Measurements from ENCODE around the gene TP73.

TP73 gene

DNA sequence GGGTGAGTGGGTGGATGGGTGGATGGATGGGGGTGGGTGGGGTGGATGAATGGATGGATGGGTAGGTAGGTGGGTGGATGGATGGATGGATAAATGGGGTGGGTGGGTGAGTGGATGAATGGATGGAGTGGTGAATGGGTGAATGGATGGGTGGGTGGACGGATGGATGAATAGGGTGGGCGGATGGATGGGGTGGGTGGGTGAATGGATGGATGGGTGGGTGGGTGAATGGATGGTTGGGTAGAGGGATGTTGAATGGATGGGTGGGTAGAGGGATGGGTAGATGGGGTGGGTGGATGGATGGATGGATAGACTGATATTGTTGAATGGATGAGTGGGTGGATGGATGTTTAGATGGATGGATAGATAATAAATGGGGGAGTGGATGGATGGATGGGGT is 73.0 kb downstream of the TP73 start:
- DNase-seq (ENCODE audit: low read depth in 1 of 2, low spot score in 1 of 2), result no peak

GRCh38 chr1:3727042-3727824 is 74.9 kb downstream of the TP73 start:
- no peak for DNase-seq (ENCODE audit: low read depth in 1 of 2, low spot score in 1 of 2)

GRCh38 chr1:3727825-3728776 is 75.8 kb downstream of the TP73 start:
- DNase-seq (ENCODE audit: low read depth in 1 of 2, low spot score in 1 of 2), result no peak

- DNase-seq (ENCODE audit: low read depth in 1 of 2, low spot score in 1 of 2), result no peak
Observed at GRCh38 chr1:3729594-3730542, 77.6 kb downstream of the TP73 start.

GRCh38 chr1:3730543-3731247 is 78.4 kb downstream of the TP73 start:
- no peak for DNase-seq (ENCODE audit: low read depth in 1 of 2, low spot score in 1 of 2)

DNA sequence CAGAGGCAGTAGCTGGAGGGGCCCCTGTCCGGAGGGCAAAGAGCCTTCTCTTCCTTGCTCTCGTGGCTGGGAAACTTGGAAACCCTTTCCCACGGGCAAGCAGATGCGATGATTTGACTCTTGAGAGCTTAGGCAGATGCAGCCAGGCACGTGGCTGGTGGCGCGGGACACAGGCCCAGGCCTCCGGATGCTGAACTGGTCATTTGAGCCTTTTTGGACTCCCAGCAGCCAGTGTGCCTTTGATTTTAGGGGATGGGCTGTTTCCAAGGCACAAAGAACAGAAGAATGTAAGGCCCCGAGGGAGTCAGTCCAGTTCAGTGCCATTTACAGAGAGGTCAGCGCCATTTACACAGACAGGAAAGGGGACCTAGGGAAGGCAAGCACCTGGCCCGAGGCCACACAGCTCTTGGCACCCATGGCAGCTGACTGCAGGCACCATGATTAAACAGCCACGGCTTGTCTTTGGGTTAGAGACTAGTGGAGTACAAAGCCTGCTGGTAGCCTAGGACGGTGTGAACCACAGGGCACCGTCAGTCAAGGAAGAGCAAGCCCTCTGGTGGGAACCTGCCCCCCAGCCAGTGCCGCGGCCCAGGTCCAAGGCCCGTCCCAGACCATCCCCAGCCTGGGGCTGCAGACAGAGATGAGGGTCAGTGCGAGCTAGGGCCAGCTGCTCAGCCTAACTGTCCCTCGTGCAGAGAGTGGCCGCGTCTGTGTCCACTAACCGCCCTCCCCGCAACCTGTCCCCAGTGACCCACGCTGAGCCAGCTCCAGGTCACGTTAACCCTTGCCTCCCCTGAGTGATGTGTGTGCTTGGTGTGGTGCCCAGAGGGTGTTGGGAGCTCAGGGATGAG is 79.5 kb downstream of the TP73 start:
- DNase-seq (ENCODE audit: low read depth in 1 of 2, low spot score in 1 of 2), result no peak

GRCh38 chr1:3732434-3733093 is 80.2 kb downstream of the TP73 start:
- DNase-seq (ENCODE audit: low read depth in 1 of 2, low spot score in 1 of 2), result no peak

DNA sequence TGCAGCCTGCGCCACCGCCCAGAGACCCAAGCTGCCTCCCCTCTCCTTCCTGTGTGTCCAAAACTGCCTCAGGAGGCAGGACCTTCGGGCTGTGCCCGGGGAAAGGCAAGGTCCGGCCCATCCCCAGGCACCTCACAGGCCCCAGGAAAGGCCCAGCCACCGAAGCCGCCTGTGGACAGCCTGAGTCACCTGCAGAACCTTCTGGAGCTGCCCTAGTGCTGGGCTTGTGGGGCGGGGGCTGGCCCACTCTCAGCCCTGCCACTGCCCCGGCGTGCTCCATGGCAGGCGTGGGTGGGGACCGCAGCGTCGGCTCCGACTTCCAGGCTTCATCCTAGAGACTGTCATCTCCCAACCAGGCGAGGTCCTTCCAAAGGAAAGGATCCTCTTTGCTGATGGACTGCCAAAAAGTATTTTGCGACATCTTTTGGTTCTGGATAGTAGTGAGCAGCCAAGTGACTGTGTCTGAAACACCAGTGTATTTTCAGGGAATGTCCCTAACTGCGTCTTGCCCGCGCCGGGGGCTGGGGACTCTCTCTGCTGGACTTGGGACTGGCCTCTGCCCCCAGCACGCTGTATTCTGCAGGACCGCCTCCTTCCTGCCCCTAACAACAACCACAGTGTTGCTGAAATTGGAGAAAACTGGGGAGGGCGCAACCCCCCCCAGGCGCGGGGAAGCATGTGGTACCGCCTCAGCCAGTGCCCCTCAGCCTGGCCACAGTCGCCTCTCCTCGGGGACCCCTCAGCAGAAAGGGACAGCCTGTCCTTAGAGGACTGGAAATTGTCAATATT is 81.0 kb downstream of the TP73 start:
- DNase-seq (ENCODE audit: low read depth in 1 of 2, low spot score in 1 of 2), result no peak

- DNase-seq (ENCODE audit: low read depth in 1 of 2, low spot score in 1 of 2), result no peak
Observed at GRCh38 chr1:3733883-3734589, 81.7 kb downstream of the TP73 start.

DNA sequence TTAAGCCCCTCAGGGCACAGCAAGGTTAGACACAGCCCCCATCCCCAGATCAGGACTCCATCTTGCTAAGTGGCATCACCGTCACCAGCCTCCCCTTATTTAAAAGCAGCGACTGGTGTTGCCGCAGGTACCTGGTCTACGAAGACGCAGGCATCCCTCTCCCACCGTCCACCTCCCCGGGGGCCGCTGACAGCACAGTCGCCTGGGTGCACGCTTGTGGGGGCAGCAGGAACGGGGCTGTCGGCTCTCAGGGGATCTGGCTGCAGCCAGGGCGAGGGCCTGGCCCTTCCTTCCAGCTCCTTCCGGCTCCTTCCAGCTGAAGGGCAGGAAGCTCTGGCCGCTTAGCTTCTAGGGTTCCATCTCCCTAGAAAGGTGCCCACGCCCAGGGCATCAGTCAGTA is 82.3 kb downstream of the TP73 start:
- no peak for DNase-seq (ENCODE audit: low read depth in 1 of 2, low spot score in 1 of 2)

DNA sequence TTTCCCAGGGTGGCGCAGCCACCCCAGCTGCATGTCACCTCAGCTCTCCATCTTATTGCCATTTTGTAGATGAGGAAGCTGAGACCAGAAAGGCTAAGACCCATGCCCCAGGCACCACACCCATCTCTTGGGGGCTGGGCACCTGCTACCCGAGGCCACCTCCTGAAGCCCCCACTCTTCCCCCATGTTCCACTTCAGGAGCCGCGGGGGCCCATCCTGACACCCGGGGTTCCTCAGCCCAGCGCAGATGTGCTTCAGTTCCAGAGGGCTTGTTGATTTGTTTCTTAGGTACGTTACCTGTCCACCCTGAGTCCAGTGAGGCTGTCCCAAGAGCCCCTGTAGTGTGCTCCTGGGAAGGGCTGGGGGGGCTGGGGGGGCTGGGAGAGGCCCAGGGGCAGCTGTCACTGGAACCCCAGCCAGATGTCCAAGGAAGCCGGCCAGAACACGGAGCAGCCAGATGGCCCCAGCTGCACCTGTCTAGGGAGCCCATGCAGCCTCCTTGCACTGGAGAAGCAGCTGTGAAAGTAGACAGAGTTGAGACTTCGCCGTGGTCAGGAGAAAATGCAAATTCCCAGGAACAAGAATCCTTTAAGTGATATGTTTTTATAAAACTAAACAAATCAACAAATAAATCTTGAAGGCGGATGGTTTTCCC is 82.8 kb downstream of the TP73 start:
- no peak for DNase-seq (ENCODE audit: low read depth in 1 of 2, low spot score in 1 of 2)

- no peak for DNase-seq (ENCODE audit: low read depth in 1 of 2, low spot score in 1 of 2)
Observed at GRCh38 chr1:3735688-3736087, 83.4 kb downstream of the TP73 start.

DNA sequence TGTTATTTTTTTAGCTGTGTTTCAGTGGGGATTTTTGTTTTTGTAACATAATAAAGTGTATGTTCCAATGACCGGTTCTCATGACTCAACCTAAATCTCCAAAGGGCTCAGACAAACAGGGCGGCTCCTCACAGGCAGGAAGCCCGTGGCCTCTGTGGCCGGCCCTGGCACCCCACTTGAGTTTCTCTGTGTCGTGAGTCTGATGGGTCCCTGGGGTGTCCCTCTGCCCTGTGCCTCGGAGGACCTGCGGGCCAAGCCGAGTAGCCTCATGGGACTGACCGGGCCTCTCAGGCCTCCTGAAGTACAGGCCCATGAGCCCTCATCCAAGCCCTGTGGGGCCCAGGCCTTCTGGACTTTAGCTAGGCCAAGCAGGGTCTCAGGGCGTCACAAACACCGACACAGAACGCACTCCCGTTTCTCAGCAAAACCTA is 83.8 kb downstream of the TP73 start:
- no peak for DNase-seq (ENCODE audit: low read depth in 1 of 2, low spot score in 1 of 2)

DNA sequence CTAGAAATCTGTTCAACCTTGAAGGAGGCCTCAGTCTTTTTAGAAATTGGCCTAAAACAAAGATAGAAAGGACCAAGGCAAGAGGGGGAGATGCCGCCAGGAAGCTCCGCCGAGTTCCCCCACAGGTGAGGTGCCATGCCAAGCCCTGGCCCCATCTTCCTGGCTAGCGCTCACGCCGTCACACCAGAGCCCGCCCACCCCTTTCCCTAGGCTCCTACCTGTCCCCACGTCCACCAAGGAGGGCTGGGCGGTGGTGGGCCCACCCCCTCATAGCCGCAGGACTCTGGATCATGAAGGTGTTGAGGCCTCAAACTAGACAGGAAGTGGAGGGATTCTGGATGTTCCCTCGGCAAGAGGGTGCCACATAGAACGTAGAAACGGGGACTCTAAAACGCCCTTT is 84.4 kb downstream of the TP73 start:
- DNase-seq (ENCODE audit: low read depth in 1 of 2, low spot score in 1 of 2), result no peak

DNA sequence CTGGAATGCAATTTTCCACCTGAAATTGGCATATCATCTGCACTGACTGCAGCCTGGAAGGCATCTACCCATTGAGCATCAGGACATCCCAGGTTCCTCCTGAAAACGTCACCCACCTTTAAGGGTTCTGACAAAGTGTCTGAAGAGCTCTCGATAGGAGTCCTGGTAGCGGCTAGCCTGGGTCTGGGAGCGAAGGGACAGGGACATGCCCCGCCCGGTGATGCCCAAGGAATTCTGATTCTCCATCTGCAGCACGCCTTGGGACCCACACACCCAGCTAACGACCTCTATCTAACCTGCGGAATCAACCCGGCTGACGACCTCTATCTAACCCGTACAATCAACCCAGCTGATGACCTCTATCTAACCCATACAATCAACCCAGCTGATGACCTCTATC is 86.6 kb downstream of the TP73 start:
- no peak for DNase-seq (ENCODE audit: low read depth in 1 of 2, low spot score in 1 of 2)

- DNase-seq (ENCODE audit: low read depth in 1 of 2, low spot score in 1 of 2), result no peak
Observed at GRCh38 chr1:3740042-3740441, 87.7 kb downstream of the TP73 start.

DNA sequence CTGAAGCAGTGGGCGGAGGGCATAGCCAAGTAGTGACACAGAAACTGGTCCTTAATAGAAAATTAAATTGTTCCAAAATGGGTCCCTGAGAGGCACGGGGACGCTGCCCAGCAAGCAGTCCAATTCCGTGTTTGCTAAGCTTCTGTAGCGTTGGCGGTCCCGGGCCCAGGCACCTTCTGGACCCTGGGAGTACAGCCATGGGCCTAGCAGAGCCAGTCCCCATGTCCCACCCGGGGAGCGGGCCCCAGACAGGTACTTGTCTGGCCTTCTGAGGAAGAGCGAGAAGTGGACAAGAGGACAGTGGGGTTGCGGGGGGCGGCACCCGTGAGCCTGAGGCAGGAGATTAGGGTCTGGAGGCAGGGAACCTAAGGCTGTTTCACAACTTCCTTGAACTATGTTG is 88.4 kb downstream of the TP73 start:
- DNase-seq (ENCODE audit: low read depth in 1 of 2, low spot score in 1 of 2), result no peak
